ENCODE results near the gene LEPR.
A peak's percentile ranks its signal among the peaks of the same experiment; 100 is the strongest.
"Not testable (repeated sequence)": the region's sequence is repeated elsewhere in the genome, so short reads cannot be mapped to it uniquely, and the experiment has no call there.

The LEPR gene

GRCh38 chr1:65445837-65446236, 25.4 kb downstream of the LEPR start:
- DNase-seq (ENCODE audit: low read depth), result no peak
- no peak overlapping the region for H3K4me3 ChIP-seq (ENCODE audit: control insufficient read depth, low read depth, low read length)
- no peak for TF ChIP-seq CTCF (IDR thresholded peaks at IDR 0.05; ENCODE audit: control insufficient read depth, insufficient read depth, low read depth, low read length, missing control alignments)

- no peak for DNase-seq (ENCODE audit: low read depth)
- TF ChIP-seq CTCF (IDR thresholded peaks at IDR 0.05; ENCODE audit: control insufficient read depth, insufficient read depth, low read depth, low read length, missing control alignments), result peak; percentile 29
- H3K4me3 ChIP-seq (ENCODE audit: control insufficient read depth, low read depth, low read length), result no peak overlapping the region
These were observed 28.9 kb downstream of the LEPR start for GRCh38 chr1:65449214-65449823.

GRCh38 chr1:65455678-65456077, 35.2 kb downstream of the LEPR start:
- H3K4me3 ChIP-seq (ENCODE audit: control insufficient read depth, low read depth, low read length); DNase-seq (ENCODE audit: low read depth): not testable (repeated sequence)

- DNase-seq (ENCODE audit: low read depth), result no peak
- TF ChIP-seq CTCF (IDR thresholded peaks at IDR 0.05; ENCODE audit: control insufficient read depth, insufficient read depth, low read depth, low read length, missing control alignments), result no peak
These were observed 36.0 kb downstream of the LEPR start for GRCh38 chr1:65456481-65456880.

GRCh38 chr1:65457868-65458267, 37.4 kb downstream of the LEPR start:
- H3K4me3 ChIP-seq (ENCODE audit: control insufficient read depth, low read depth, low read length), result no peak overlapping the region
- TF ChIP-seq CTCF (IDR thresholded peaks at IDR 0.05; ENCODE audit: control insufficient read depth, insufficient read depth, low read depth, low read length, missing control alignments), result no peak
- DNase-seq (ENCODE audit: low read depth), result no peak

More at GRCh38 chr1:65456481-65456880, 36.0 kb downstream of the LEPR start:
- H3K4me3 ChIP-seq (ENCODE audit: control insufficient read depth, low read depth, low read length), result no peak overlapping the region

- H3K4me3 ChIP-seq (ENCODE audit: control insufficient read depth, low read depth, low read length), result no peak overlapping the region
- no peak for DNase-seq (ENCODE audit: low read depth)
- no peak for TF ChIP-seq CTCF (IDR thresholded peaks at IDR 0.05; ENCODE audit: control insufficient read depth, insufficient read depth, low read depth, low read length, missing control alignments)
These were observed 38.4 kb downstream of the LEPR start for GRCh38 chr1:65458730-65459396.

- TF ChIP-seq CTCF (IDR thresholded peaks at IDR 0.05; ENCODE audit: control insufficient read depth, insufficient read depth, low read depth, low read length, missing control alignments), result peak; percentile 67
- DNase-seq (ENCODE audit: low read depth), result no peak
- H3K4me3 ChIP-seq (ENCODE audit: control insufficient read depth, low read depth, low read length), result no peak overlapping the region
These were observed 38.9 kb downstream of the LEPR start for GRCh38 chr1:65459397-65459768.

GRCh38 chr1:65465837-65466236, 45.4 kb downstream of the LEPR start:
- not testable (repeated sequence) for H3K4me3 ChIP-seq (ENCODE audit: control insufficient read depth, low read depth, low read length); DNase-seq (ENCODE audit: low read depth)
